GM21717 (cell line): ENCODE data around the gene EXTL1.

Source experiments
- ATAC-seq: cut with Tn5 transposase; IDR thresholded peaks from one replicate; pipeline ENCODE4 v1.9.1; 2021; ENCODE audit warnings: mild to moderate bottlenecking, moderate library complexity; ENCODE audit not compliant: unreplicated experiment

The EXTL1 gene

GRCh38 chr1:25996966-25997827 lies 24.4 kb upstream of the EXTL1 start:
- ATAC-seq, result no peak

- peak; percentile 83 for ATAC-seq
Observed at GRCh38 chr1:25997828-25998761, 23.5 kb upstream of the EXTL1 start, which contains the start of gene PAFAH2. Gene PAFAH2, minus strand, starts transcription at chr1:25998063. Its CDS starts 7,247 bp downstream, at chr1:25990816.

- no peak for ATAC-seq
Observed at GRCh38 chr1:25999041-25999800, 22.4 kb upstream of the EXTL1 start.

- ATAC-seq, result no peak
Observed at GRCh38 chr1:26003262-26003661, 18.3 kb upstream of the EXTL1 start.

GRCh38 chr1:26003756-26004155 lies 17.8 kb upstream of the EXTL1 start:
- no peak for ATAC-seq

- ATAC-seq, result no peak
Observed at GRCh38 chr1:26005434-26006105, 16.0 kb upstream of the EXTL1 start.

DNA sequence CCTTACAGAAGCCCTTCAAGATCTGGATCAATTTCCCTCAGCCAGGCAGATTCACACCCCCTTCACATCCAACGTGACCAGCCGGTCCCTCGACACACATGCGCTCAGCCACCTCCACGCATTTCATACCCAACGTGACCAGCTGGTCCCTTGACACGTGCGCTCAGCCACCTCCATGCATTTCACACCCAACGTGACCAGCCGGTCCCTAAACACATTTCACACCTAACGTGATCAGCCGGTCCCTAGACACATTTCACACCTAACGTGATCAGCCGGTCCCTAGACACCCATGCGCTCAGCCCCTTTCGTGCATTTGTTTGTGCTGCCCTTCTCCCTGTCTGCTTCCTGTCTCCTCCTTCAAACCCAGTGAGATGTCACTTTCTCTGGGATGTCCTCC lies 14.9 kb upstream of the EXTL1 start:
- ATAC-seq, result no peak

GRCh38 chr1:26009796-26010447 lies 11.7 kb upstream of the EXTL1 start:
- ATAC-seq, result no peak

GRCh38 chr1:26010825-26011224 lies 10.8 kb upstream of the EXTL1 start:
- ATAC-seq, result no peak

- ATAC-seq, result no peak
Observed at GRCh38 chr1:26012864-26013263, 8.7 kb upstream of the EXTL1 start.

DNA sequence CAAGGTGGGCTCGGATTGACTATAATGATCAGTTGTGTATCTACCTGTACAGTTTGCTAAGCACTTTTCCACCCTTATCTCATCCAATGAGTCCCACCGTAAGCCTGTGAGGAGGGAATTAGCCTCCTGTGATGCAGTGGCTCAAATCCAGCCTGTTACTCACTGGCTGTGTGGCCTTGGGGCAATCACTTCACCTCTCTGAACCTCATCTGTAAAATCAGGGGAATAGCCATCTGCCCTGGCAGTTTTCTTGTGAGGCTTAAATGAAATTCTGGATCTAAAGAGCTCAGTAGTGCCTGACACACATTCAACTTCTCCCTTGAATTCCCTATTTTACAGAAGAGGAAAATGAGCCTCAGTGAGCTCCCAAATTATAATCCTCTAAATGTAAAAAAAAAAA lies 7.4 kb upstream of the EXTL1 start:
- no peak for ATAC-seq

DNA sequence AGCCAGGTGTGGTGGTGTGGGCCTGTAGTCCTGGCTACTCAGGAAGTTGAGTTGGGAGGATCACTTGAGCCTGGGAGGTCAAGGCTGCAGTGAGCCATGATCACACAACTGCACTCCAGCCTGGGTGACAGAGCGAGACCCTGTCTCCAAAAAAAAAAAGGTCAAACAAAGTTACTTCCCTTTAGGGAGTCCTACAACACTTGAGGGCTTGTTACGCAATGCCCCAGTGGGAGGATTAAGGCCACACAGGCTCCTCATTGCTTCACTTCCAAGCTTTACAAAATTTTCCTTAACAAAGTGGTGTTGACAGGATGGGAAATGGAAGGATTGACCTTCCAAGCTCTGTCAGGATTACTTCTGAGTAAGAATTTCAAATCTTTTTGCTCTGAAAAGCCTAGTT lies 6.2 kb upstream of the EXTL1 start:
- ATAC-seq, result no peak

GRCh38 chr1:26016258-26016952 lies 5.2 kb upstream of the EXTL1 start:
- ATAC-seq, result no peak

- ATAC-seq, result no peak
Observed at GRCh38 chr1:26016953-26017545, 4.5 kb upstream of the EXTL1 start.

DNA sequence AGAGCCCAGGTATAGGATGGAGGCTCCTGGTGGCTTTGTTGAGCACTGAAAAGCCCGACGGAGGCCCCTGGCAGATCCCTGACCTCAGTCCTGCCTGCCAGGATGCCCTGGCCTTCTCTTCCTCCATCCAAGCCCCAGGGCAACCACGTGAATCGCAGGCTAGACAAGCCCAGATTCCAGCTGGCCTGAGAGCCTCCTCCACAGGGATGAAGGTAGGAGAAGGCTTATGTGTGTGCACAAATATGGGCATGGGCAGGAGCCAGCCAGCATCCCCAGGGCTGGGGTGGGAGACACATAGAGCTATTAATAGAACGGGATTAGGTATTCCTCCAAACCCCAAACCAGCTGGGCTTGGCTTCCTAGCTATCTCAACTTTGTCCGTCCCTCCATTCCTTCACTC lies 4.0 kb upstream of the EXTL1 start:
- ATAC-seq, result no peak

GRCh38 chr1:26019641-26020315 lies 1.8 kb upstream of the EXTL1 start:
- ATAC-seq, result no peak

- ATAC-seq, result no peak
Observed at GRCh38 chr1:26020330-26020768, 1.2 kb upstream of the EXTL1 start.

DNA sequence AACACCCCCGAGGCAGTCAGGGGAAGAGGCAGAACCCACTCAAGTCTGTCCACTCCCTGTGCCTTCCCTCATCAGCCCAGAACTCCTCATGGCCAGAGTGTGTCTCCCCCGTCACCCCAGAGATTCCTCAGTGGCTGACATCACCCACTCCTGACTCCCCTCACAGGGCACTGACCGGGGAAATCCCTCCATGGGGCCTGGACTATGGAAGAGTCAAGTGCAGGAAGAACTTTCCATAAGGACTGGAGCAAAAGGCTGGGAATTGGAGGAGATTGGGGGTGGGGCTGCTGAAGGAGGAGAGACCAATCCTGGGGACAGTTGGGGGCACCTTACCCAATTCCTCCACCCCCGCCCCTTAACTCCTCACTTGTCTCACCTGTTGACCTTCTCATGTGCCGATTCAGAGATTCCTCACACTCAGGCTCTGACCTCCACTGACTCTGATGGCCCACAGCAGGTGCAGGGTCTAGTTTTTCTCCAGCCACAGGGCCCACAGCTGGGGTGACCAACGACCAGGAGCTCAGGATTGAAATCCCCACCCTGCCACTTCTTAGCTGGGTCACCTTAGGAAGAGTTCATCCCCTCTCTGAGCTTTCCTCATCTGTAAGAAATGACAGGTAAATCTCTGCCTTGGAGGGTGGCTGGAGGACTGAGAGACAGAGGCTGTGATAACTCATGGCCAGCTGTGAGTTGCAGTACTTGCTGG lies 481 bp upstream of the EXTL1 start:
- ATAC-seq, result no peak
